A673 (cell line): Measurements from ENCODE around the gene TTLL8. TPM values are rescaled to one million over a fixed set of nuclear protein-coding genes. Genes with fewer than 3 reads are reported as not detected.

Source experiments
- BruUV-seq: library from RNA; stranded (reverse); fragments of 400-500 nt; replicated peaks from 2 replicates; lab custom pipeline; 2021; lab: Mats Ljungman, UMichigan
- CTCF ChIA-PET: fragments of 300-600 bp; sonication (Branson Sonifier 250); formaldehyde crosslinking; loops from one replicate; lab custom pipeline; 2022; ENCODE audit warnings: antibody characterized with exemption; lab: Charles Lee
- POLR2A ChIA-PET: fragments of 300-600 bp; sonication (Branson Sonifier 250); formaldehyde crosslinking; loops from one replicate; lab custom pipeline; 2022; ENCODE audit warnings: antibody characterized with exemption; ENCODE audit not compliant: low non-redundant PET; lab: Charles Lee
- DNase-seq: peaks from one replicate; pipeline ENCODE4 v3.0.0-alpha.2; 2015; ENCODE audit warnings: low spot score
- H3K27ac ChIP-seq: fragments of 200-600 bp; sonication (generic); 2 replicates; pipeline ENCODE4 v1.5.1; 2016; ENCODE audit warnings: mixed run types, low read depth, mild to moderate bottlenecking, mixed read lengths, antibody characterized with exemption, low read length; ENCODE audit not compliant: poor library complexity, severe bottlenecking
- H3K27me3 ChIP-seq: fragments of 200-600 bp; sonication (generic); replicated peaks from 2 replicates; pipeline ENCODE4 v1.6.1; 2017; ENCODE audit warnings: mixed run types, low read depth, mild to moderate bottlenecking, mixed read lengths, antibody characterized with exemption, low read length; ENCODE audit not compliant: insufficient read depth, poor library complexity
- H3K36me3 ChIP-seq: fragments of 200-600 bp; sonication (generic); 2 replicates; pipeline ENCODE4 v1.6.1; 2016; ENCODE audit warnings: mixed run types, mild to moderate bottlenecking, mixed read lengths, antibody characterized with exemption, low read length; ENCODE audit not compliant: insufficient read depth, poor library complexity, severe bottlenecking
- H3K4me1 ChIP-seq: fragments of 200-600 bp; sonication (generic); 2 replicates; pipeline ENCODE4 v1.6.1; 2017; ENCODE audit warnings: mixed run types, mild to moderate bottlenecking, mixed read lengths, antibody characterized with exemption, low read length; ENCODE audit not compliant: insufficient read depth, poor library complexity, severe bottlenecking
- H3K4me3 ChIP-seq: fragments of 200-600 bp; sonication (generic); 2 replicates; pipeline ENCODE4 v1.5.1; 2016; ENCODE audit warnings: low read depth, mixed run types, mild to moderate bottlenecking, mixed read lengths, low read length; ENCODE audit not compliant: poor library complexity, severe bottlenecking
- H3K9me3 ChIP-seq: fragments of 200-600 bp; sonication (generic); 2 replicates; pipeline ENCODE4 v1.6.1; 2016; ENCODE audit warnings: mixed run types, low read depth, mild to moderate bottlenecking, mixed read lengths, antibody characterized with exemption, low read length; ENCODE audit not compliant: poor library complexity, severe bottlenecking
- EZH2 ChIP-seq: fragments of 200-600 bp; sonication (generic); IDR thresholded peaks from 2 replicates; pipeline ENCODE4 v1.6.1; 2017; ENCODE audit warnings: borderline replicate concordance, low read depth, mild to moderate bottlenecking, mixed read lengths, antibody characterized with exemption, low read length; ENCODE audit not compliant: poor library complexity, severe bottlenecking
- intact Hi-C: fragments of 100-400 bp; cut with micrococcal nuclease; formaldehyde crosslinking; loops from one replicate; pipeline ENCODE4 v1.10.0; 2022; ENCODE audit not compliant: unreplicated experiment
- total RNA-seq: library from RNA; stranded (reverse); gene quantifications from 2 replicates; pipeline ENCODE4 v1.2.3, GENCODE V29; 2021
- TF ChIP-seq, protein P1 (sequence below): fragments of 300-800, 200-600 bp; sonication (generic); conservative IDR thresholded peaks from 2 replicates; pipeline ENCODE4 v1.5.1; 2017; ENCODE audit warnings: low read depth, mild to moderate bottlenecking, antibody characterized with exemption, low read length, moderate library complexity, mixed read lengths

Gene TTLL8
- total RNA-seq, 1 experiment from 2014 or later, result not detected

GRCh38 chr22:50062509-50063135 lies 4.5 kb upstream of the TTLL8 start:
- Histone ChIP-seq H3K4me3 (no peak overlapping the region), H3K4me1 (peaks cover 11% of the 10 kb centered on the region), H3K27me3 (peaks cover 20% of the 10 kb centered on the region), H3K36me3 (no peaks in the 10 kb centered on the region), H3K9me3 (no peaks in the 10 kb centered on the region), H3K27ac (no peak overlapping the region)
- ChIA-PET POLR2A (no interaction called here), CTCF (no interaction called here)
- no TSS peak for BruUV-seq
- TF ChIP-seq EZH2, result no peak
- TF ChIP-seq, protein P1, sequence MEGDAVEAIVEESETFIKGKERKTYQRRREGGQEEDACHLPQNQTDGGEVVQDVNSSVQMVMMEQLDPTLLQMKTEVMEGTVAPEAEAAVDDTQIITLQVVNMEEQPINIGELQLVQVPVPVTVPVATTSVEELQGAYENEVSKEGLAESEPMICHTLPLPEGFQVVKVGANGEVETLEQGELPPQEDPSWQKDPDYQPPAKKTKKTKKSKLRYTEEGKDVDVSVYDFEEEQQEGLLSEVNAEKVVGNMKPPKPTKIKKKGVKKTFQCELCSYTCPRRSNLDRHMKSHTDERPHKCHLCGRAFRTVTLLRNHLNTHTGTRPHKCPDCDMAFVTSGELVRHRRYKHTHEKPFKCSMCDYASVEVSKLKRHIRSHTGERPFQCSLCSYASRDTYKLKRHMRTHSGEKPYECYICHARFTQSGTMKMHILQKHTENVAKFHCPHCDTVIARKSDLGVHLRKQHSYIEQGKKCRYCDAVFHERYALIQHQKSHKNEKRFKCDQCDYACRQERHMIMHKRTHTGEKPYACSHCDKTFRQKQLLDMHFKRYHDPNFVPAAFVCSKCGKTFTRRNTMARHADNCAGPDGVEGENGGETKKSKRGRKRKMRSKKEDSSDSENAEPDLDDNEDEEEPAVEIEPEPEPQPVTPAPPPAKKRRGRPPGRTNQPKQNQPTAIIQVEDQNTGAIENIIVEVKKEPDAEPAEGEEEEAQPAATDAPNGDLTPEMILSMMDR, result no peak
- intact Hi-C loops, result no loop called here
- DNase-seq, result no peak

DNA sequence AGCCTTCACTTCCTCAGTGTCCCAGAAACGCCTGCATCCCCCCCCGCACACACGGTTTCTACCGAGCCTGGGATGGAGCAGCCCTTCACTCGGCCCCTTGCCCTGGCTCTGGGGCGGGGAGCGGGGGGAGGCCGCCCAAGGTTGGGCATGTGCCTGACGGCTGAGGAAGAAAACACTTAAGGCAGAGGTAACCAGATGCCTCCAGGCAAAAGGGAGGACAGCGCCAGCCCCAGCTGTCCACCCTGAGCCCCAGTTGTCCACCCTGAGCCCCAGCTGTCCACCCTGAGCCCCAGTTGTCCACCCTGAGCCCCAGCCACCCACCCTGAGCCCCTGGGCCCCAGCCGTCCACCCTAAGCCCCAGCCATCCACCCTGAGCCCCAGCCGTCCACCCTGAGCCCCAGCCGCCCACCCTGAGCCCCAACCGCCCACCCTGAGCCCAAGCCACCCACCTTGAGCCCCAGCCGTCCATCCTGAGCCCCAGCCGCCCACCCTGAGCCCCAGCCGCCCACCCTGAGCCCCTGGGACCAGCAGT lies 3.8 kb upstream of the TTLL8 start:
- no TSS peak for BruUV-seq
- TF ChIP-seq, protein P1, result no peak
- TF ChIP-seq EZH2, result no peak
- H3K9me3 ChIP-seq, result no peaks in the 10 kb centered on the region
- CTCF ChIA-PET, result no interaction called here
- intact Hi-C loops, result no loop called here
- H3K36me3 ChIP-seq, result no peaks in the 10 kb centered on the region
- H3K27ac ChIP-seq, result no peak overlapping the region
- H3K4me1 ChIP-seq, result peaks cover 11% of the 10 kb centered on the region
- no peak for DNase-seq
- no peak overlapping the region for H3K4me3 ChIP-seq
- POLR2A ChIA-PET, result no interaction called here
- H3K27me3 ChIP-seq, result peaks cover 20% of the 10 kb centered on the region

GRCh38 chr22:50061141-50061823 lies 3.2 kb upstream of the TTLL8 start:
- H3K9me3 ChIP-seq, result no peaks in the 10 kb centered on the region
- H3K27ac ChIP-seq, result no peak overlapping the region
- no peak for DNase-seq
- H3K36me3 ChIP-seq, result no peaks in the 10 kb centered on the region
- peaks cover 11% of the 10 kb centered on the region for H3K4me1 ChIP-seq
- ChIA-PET POLR2A (no interaction called here), CTCF (no interaction called here)
- intact Hi-C loops, result no loop called here
- BruUV-seq, result no TSS peak
- no peak overlapping the region for H3K4me3 ChIP-seq
- peaks cover 20% of the 10 kb centered on the region for H3K27me3 ChIP-seq
- TF ChIP-seq, protein P1, result no peak
